Neural cell (in vitro differentiated cells): ENCODE measurements around the gene MMP24. TPM values are rescaled to one million over a fixed set of nuclear protein-coding genes. Genes with fewer than 3 reads are reported as not detected.

Source experiments
- H2AFZ ChIP-seq: fragments of 200-600, 300-800 bp; sonication (generic), shearing (Covaris generic); 2 replicates; pipeline ENCODE4 v1.6.0; 2014; ENCODE audit warnings: low read depth, mild to moderate bottlenecking, antibody characterized with exemption, low read length, moderate library complexity
- H3F3A ChIP-seq: fragments of 200-600 bp; shearing (Covaris generic); 2 replicates; pipeline ENCODE4 v1.6.1; 2016; ENCODE audit warnings: mild to moderate bottlenecking, moderate library complexity, mixed read lengths, antibody characterized with exemption, low read length; ENCODE audit not compliant: insufficient read depth, poor library complexity, severe bottlenecking
- H3K27ac ChIP-seq: fragments of 200-600, 300-800 bp; sonication (generic), shearing (Covaris generic); 2 replicates; pipeline ENCODE4 v1.5.1; 2014; ENCODE audit warnings: mild to moderate bottlenecking, low read length, moderate library complexity
- H3K27me3 ChIP-seq: fragments of 300-800, 200-600 bp; sonication (generic), shearing (Covaris generic); 2 replicates; pipeline ENCODE4 v1.6.0; 2014; ENCODE audit warnings: mild to moderate bottlenecking, low read depth, low read length, moderate library complexity; ENCODE audit not compliant: insufficient read depth
- H3K36me3 ChIP-seq: fragments of 300-800, 200-600 bp; sonication (generic), shearing (Covaris generic); 2 replicates; pipeline ENCODE4 v1.5.1; 2014; ENCODE audit warnings: mild to moderate bottlenecking, antibody characterized with exemption, low read length, moderate library complexity; ENCODE audit not compliant: insufficient read depth
- H3K4me2 ChIP-seq: fragments of 300-800, 200-600 bp; sonication (generic), shearing (Covaris generic); 2 replicates; pipeline ENCODE4 v1.6.0; 2014; ENCODE audit warnings: mild to moderate bottlenecking, low read length
- H3K4me3 ChIP-seq: fragments of 300-800, 200-600 bp; sonication (generic), shearing (Covaris generic); 2 replicates; pipeline ENCODE4 v1.5.1; 2014; ENCODE audit warnings: mild to moderate bottlenecking, low read length, moderate library complexity
- H3K79me2 ChIP-seq: fragments of 200-600 bp; shearing (Covaris generic); replicated peaks from 2 replicates; pipeline ENCODE4 v1.6.0; 2014; ENCODE audit warnings: mild to moderate bottlenecking, low read length, moderate library complexity; ENCODE audit not compliant: insufficient read depth
- H3K9ac ChIP-seq: fragments of 300-800, 200-600 bp; sonication (generic), shearing (Covaris generic); 2 replicates; pipeline ENCODE4 v1.6.1; 2016; ENCODE audit warnings: mild to moderate bottlenecking, low read length, mixed read lengths
- H3K9me2 ChIP-seq: fragments of 200-600 bp; shearing (Covaris generic); 2 replicates; pipeline ENCODE4 v1.6.1; 2016; ENCODE audit warnings: mild to moderate bottlenecking, low read length, mixed read lengths; ENCODE audit not compliant: insufficient read depth
- H3K9me3 ChIP-seq: fragments of 200-600, 300-800 bp; sonication (generic), shearing (Covaris generic); 2 replicates; pipeline ENCODE4 v1.6.1; 2016; ENCODE audit warnings: mild to moderate bottlenecking, mixed run types, low read length, moderate library complexity, mixed read lengths
- H4K20me1 ChIP-seq: fragments of 200-600 bp; shearing (Covaris generic); 2 replicates; pipeline ENCODE4 v1.6.1; 2016; ENCODE audit warnings: mild to moderate bottlenecking, mixed run types; ENCODE audit not compliant: insufficient read depth
- POLR2AphosphoS5 ChIP-seq: IDR thresholded peaks from 2 replicates; pipeline ENCODE4 v1.6.1; 2012
- RAD21 ChIP-seq: fragments of 450-650 bp; conservative IDR thresholded peaks from 2 replicates; pipeline ENCODE4 v1.6.1; 2014; ENCODE audit warnings: antibody characterized with exemption, mild to moderate bottlenecking, moderate library complexity
- TAF1 ChIP-seq: IDR thresholded peaks from 2 replicates; pipeline ENCODE4 v1.6.1; 2012; ENCODE audit warnings: low read depth
- polyA plus RNA-seq: library from polyadenylated mRNA; depleted of rRNA; stranded (reverse); fragments of >200 nt; gene quantifications from 2 replicates; pipeline ENCODE4 v1.2.3, GENCODE V29; 2014
- TF ChIP-seq, protein P1 (sequence below): IDR thresholded peaks from 2 replicates; pipeline ENCODE4 v1.6.1; 2012; ENCODE audit warnings: borderline replicate concordance

Gene MMP24
- polyA plus RNA-seq, 1 donor from 2014 or later: 57.4 TPM

DNA sequence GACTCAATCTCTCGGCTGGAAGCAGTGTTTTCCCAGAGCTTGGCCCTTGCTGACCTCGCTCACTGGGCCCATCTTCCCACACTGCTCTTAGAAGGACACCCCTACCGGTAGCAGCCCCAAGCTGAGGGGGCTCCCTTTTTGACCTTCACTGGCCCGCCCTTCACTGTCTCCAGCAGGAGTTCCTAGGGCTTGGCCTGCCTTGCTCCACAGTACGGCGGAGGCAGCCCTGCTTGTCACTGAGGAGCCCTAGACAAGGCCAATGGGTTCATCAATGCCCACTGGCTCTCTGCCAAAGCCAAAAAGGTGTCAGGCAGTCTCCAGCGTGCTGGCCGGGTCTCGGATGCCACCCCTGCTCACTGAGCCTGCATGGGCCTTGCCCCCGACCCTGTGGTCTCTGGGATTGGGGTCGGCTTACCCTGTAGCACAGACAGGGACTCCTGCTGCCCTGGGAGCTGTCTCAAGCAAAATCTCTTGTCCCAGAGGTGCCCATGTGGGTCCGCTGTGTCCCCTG is 49.3 kb downstream of the MMP24 start:
- no peak overlapping the region for H3K4me3 ChIP-seq
- H4K20me1 ChIP-seq: no peaks in the 10 kb centered on the region
- H3K9me2 ChIP-seq: no peaks in the 10 kb centered on the region
- H3K4me2 ChIP-seq: no peak overlapping the region
- H3K9ac ChIP-seq: no peak overlapping the region
- H3K36me3 ChIP-seq: no peaks in the 10 kb centered on the region
- H3K9me3 ChIP-seq: no peaks in the 10 kb centered on the region
- H3K27ac ChIP-seq: no peak overlapping the region
- peaks cover 5% of the 10 kb centered on the region for H3K79me2 ChIP-seq
- no peak for TF ChIP-seq RAD21
- no peaks in the 10 kb centered on the region for H3F3A ChIP-seq
- H3K27me3 ChIP-seq: no peaks in the 10 kb centered on the region
- H2AFZ ChIP-seq: no peak overlapping the region

DNA sequence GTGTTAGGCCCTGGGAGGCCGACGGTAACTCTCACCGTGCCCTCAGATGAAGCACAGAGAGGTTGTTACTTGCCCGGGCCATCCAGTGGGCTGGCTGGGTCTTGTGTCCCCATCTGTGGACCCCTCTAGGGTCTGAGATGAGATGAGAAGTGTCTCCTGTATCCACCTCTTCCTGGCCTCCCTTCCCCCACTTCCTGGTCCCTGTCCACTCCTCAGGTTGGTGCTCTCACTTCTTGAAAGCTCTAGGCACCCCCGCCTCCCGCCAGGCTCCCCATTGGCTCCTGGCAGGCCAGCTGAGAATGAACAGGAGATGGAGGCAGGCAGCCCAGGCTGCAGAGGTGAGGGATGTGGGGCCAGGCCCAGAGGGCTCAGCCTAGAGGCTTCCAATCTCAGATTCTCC is 49.9 kb downstream of the MMP24 start:
- peak overlapping the region; percentile 77 for H3K4me3 ChIP-seq
- H3K9me2 ChIP-seq: no peaks in the 10 kb centered on the region
- no peak overlapping the region for H3K27ac ChIP-seq
- H3F3A ChIP-seq: no peaks in the 10 kb centered on the region
- peak overlapping the region; percentile 83 for H3K9ac ChIP-seq
- H4K20me1 ChIP-seq: no peaks in the 10 kb centered on the region
- H3K79me2 ChIP-seq: peaks cover 5% of the 10 kb centered on the region
- no peaks in the 10 kb centered on the region for H3K36me3 ChIP-seq
- TF ChIP-seq, protein P1, sequence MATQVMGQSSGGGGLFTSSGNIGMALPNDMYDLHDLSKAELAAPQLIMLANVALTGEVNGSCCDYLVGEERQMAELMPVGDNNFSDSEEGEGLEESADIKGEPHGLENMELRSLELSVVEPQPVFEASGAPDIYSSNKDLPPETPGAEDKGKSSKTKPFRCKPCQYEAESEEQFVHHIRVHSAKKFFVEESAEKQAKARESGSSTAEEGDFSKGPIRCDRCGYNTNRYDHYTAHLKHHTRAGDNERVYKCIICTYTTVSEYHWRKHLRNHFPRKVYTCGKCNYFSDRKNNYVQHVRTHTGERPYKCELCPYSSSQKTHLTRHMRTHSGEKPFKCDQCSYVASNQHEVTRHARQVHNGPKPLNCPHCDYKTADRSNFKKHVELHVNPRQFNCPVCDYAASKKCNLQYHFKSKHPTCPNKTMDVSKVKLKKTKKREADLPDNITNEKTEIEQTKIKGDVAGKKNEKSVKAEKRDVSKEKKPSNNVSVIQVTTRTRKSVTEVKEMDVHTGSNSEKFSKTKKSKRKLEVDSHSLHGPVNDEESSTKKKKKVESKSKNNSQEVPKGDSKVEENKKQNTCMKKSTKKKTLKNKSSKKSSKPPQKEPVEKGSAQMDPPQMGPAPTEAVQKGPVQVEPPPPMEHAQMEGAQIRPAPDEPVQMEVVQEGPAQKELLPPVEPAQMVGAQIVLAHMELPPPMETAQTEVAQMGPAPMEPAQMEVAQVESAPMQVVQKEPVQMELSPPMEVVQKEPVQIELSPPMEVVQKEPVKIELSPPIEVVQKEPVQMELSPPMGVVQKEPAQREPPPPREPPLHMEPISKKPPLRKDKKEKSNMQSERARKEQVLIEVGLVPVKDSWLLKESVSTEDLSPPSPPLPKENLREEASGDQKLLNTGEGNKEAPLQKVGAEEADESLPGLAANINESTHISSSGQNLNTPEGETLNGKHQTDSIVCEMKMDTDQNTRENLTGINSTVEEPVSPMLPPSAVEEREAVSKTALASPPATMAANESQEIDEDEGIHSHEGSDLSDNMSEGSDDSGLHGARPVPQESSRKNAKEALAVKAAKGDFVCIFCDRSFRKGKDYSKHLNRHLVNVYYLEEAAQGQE: no peak
- H2AFZ ChIP-seq: no peak overlapping the region
- H3K4me2 ChIP-seq: no peak overlapping the region
- no peaks in the 10 kb centered on the region for H3K9me3 ChIP-seq
- H3K27me3 ChIP-seq: no peaks in the 10 kb centered on the region

DNA sequence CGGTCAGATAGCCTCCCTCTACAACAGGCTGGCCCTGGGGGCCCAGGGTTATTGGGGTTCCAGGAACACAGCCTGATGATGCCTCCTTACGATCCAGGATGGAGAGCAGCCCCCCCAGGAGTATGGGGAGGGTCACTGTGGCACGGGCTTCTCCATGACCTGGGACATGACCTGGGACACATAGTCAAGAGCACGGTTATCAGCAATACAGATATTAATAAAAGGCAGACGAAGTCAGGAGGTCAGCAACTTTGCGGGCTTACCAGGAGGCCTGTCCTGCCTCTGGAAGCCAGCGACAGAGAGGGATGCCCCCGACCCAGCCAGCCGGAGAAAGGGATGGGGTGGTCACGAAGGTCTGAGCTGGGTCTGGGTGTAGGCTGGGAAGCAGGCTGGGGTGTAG is 50.6 kb downstream of the MMP24 start:
- Histone ChIP-seq H3K79me2 (peaks cover 5% of the 10 kb centered on the region), H3F3A (no peaks in the 10 kb centered on the region), H3K36me3 (no peaks in the 10 kb centered on the region), H3K27me3 (no peaks in the 10 kb centered on the region), H3K9me3 (no peaks in the 10 kb centered on the region), H3K9ac (peak overlapping the region; percentile 83), H2AFZ (peak overlapping the region; percentile 40), H3K27ac (peak overlapping the region; percentile 72), H3K9me2 (no peaks in the 10 kb centered on the region), H4K20me1 (no peaks in the 10 kb centered on the region), H3K4me3 (peak overlapping the region; percentile 77), H3K4me2 (peak overlapping the region; percentile 92)
- TF ChIP-seq POLR2AphosphoS5 (no peak), TAF1 (peak; percentile 25)
- TF ChIP-seq, protein P1: no peak
